GM18867 (cell line): ENCODE data around the gene PANX2.
"Not testable (repeated sequence)": the region's sequence is repeated elsewhere in the genome, so short reads cannot be mapped to it uniquely, and the experiment has no call there.

Experiments
- ATAC-seq: cut with Tn5 transposase; IDR thresholded peaks from one replicate; pipeline ENCODE4 v1.9.1; 2021; ENCODE audit warnings: mild to moderate bottlenecking, moderate library complexity; ENCODE audit not compliant: unreplicated experiment

PANX2 gene

GRCh38 chr22:50197000-50197800, 26.7 kb downstream of the PANX2 start:
- no peak for ATAC-seq

- no peak for ATAC-seq
Measured at GRCh38 chr22:50197856-50198623, 27.5 kb downstream of the PANX2 start.

DNA sequence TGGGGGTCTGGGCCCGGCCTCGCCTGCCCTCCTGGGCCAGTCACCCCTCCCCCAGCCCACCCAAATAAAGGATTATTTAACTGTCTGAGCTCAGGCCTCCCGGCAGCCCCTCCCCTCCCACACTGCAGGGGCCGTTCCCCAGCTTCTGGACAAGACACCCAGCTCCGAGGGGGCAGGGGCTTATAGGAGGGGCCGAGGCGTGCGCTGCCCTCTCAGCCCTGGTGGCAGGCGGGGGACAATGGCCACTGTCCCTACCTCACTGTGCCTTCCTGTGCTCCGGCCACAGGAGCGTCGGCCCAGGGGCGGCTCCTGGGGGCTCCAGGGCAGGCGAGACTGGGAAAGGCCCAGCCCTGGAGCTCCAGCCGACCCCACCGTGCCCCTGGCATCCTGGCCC, 28.1 kb downstream of the PANX2 start:
- ATAC-seq: no peak

DNA sequence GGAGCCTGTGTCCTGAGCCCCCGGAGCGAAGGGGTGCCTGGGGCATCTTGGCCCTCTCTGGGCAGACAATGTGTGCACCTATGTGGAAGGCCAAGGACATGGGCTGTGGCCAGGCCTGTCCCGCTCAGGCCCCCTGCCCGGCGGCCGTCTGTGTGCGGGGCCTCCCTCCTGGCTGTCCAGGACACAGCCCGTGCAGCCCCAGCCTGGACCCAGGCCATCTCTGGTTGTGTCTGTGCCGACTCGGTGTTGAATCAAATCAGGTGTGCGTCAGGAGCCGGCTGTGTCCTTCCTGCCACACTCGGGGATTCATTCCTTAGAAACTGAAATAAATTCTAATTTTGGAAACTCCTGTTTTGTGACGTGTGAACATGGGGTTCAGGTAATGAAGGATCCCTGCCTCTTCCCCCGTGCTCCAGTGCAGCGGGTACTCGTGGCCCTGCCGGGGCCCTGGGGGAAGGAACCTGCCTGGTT, 28.8 kb downstream of the PANX2 start:
- ATAC-seq: no peak

GRCh38 chr22:50199829-50200460, 29.4 kb downstream of the PANX2 start:
- peak; percentile 4 for ATAC-seq

- ATAC-seq: peak; percentile 68
Measured at GRCh38 chr22:50200461-50201190, 30.1 kb downstream of the PANX2 start, which contains the start of gene SELENOO. TSS of gene SELENOO (plus strand) at chr22:50201011. CDS start at chr22:50201037, 26 bp downstream.

- ATAC-seq: peak; percentile 25
Measured at GRCh38 chr22:50201191-50202129, 30.9 kb downstream of the PANX2 start.

- no peak for ATAC-seq
Measured at GRCh38 chr22:50202130-50202666, 31.7 kb downstream of the PANX2 start.

DNA sequence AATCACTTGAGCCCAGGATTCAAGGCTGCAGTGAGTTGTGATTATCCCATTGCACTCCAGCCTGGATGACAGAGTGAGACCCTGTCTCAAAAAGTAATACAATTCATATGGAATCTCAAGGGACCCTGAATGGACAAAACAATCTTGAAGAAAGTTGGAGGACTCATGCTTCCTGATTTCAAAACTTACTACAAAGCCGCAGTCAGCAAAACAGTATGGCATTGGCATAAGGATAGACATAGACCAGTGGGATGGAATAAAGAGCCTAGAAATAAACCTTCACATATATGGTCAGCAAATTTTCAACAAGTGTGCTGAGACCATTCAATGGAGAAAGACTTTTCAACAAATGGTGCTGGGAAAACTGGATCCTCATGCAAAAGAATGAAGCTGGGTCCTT, 32.8 kb downstream of the PANX2 start:
- no peak for ATAC-seq

DNA sequence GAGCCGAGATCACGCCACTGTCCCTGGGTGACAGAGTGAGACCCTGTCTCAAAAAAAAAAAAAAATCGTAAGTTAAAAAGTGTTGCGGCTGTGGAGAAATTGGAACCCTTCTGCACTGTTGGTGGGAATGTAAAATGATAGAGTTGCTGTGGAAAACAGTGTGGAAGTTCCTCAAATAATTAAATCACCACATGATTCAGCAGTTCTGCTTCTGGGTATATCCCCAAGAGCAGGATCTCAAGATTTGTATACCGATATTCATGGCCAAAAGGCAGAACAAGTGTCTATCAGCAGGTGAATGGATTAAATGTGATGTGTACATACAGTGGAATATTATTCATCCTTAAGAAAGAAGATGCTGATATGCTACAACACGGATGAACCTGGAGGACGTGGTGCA, 34.0 kb downstream of the PANX2 start:
- ATAC-seq: no peak

GRCh38 chr22:50204998-50205397, 34.5 kb downstream of the PANX2 start:
- ATAC-seq: not testable (repeated sequence)

- no peak for ATAC-seq
Measured at GRCh38 chr22:50205781-50206569, 35.4 kb downstream of the PANX2 start.

GRCh38 chr22:50206599-50206998, 36.1 kb downstream of the PANX2 start:
- ATAC-seq: no peak

- no peak for ATAC-seq
Measured at GRCh38 chr22:50207383-50208140, 37.0 kb downstream of the PANX2 start.

DNA sequence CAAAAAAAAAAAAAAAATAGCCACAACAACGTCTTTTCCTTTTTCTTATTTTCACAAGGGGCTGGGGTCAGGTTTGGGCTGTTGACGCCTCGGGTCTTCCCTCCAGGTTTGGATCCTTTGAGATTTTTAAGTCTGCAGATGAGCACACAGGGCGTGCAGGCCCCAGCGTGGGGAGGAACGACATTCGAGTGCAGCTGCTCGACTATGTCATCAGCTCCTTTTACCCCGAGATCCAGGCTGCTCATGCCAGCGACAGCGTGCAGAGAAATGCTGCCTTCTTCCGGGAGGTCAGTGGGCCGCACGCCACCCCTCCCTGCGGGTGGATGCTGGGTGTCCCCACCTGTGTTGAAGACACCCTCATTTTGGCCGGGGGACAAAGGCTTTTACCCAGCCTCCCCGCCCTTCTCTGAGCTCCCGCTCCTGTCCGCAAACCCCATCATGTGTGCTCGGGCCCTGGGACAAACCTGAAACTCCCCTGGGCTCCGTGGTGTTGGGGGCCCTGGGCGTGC, 38.0 kb downstream of the PANX2 start:
- no peak for ATAC-seq

GRCh38 chr22:50208939-50209892, 38.7 kb downstream of the PANX2 start:
- no peak for ATAC-seq

DNA sequence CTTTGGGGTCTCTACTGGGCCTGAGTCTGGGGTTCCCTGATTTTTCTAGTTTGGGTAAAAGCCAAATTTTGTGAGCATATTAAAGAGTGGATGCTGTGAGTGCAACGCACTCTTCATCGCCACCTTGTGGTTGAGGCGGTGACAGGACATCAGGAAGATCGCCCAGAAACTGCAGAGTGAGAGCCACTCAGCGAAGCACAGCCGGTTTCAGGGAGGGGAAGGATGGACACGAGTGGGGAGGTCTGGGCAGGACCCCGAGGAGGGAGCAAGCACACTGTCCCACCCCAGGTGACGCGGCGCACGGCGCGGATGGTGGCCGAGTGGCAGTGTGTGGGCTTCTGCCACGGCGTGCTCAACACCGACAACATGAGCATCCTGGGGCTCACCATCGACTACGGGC, 39.4 kb downstream of the PANX2 start:
- no peak for ATAC-seq
